ENCODE measurements around the gene ITGAE.

DNA sequence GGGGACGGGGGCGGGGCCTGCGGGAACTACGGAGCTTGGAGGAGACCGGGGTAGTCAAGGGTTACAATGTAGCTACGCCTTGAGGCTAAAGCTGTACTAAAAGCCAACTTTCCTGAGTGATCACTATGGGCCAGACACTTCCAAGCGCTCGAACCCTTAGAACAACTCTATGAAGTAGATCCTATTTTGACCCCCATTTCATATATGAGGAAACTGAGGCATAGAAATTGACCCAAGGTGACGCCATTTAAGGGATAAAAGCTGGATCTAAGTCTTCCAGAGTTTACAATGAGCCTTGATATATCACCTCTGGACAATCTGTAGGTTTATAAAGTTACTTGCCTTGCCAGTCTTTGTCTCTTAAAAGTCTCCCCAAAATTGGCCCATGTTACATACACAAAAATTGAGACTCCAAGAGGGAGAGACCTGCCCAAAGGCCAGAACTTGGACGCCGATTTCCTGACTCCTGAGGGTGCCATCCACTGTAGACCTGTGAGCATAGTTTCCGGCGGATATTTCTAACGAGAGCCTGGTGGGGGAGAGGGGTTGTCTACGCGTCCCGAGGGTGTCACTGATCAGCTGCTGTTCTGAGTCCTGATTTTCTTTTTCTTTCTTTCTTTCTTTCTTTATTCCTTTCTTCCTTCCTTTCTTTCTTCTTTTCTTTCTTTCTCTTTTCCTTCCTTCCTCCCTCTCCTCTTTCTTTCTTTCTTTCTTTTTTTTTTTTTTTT is 45.6 kb upstream of the ITGAE start:
- TF ChIP-seq GATA3 (IDR thresholded peaks at IDR 0.05; ENCODE audit: low read depth, low read length) = no peak
- no peak for TF ChIP-seq GATA2 (IDR thresholded peaks at IDR 0.05; ENCODE audit: low read depth, low read length)
